Uterus (tissue), 4 donors: ENCODE data around the gene CEP162. TPM values are rescaled to one million over a fixed set of nuclear protein-coding genes. Genes with fewer than 3 reads are reported as not detected.
"Not testable (repeated sequence)": the region's sequence is repeated elsewhere in the genome, so short reads cannot be mapped to it uniquely, and the experiment has no call there.

Experiments
- DNase-seq, 2 donors: peaks; one replicate each; pipeline ENCODE4 v3.0.0-alpha.2; 2019 to 2020
- H3K27ac ChIP-seq, 2 donors: fragments of 200-600 bp; sonication (generic); 1 replicate in 1 of 2; 2 replicates in 1 of 2; pipeline ENCODE4 v1.5.1; 2016 to 2018
- H3K27me3 ChIP-seq, 2 donors: fragments of 200-600 bp; sonication (generic); one replicate each; pipeline ENCODE4 v1.5.1; 2018 to 2019; ENCODE audit warnings: control low read depth in 1 of 2
- H3K36me3 ChIP-seq, 2 donors: fragments of 200-600 bp; sonication (generic); one replicate each; pipeline ENCODE4 v1.5.1; 2019; ENCODE audit warnings: control low read depth in 1 of 2
- H3K4me1 ChIP-seq, 2 donors: fragments of 200-600 bp; sonication (generic); one replicate each; pipeline ENCODE4 v1.5.1; 2018 to 2019; ENCODE audit warnings: control low read depth in 1 of 2
- H3K4me3 ChIP-seq, 2 donors: fragments of 200-600 bp; sonication (generic); 1 replicate in 1 of 2; 2 replicates in 1 of 2; pipeline ENCODE4 v1.5.1; 2018 to 2019; ENCODE audit warnings: mild to moderate bottlenecking in 1 of 2
- H3K9me3 ChIP-seq, 2 donors: fragments of 200-600 bp; sonication (generic); one replicate each; pipeline ENCODE4 v1.5.1; 2019; ENCODE audit warnings: control low read depth in 1 of 2
- POLR2A ChIP-seq, 2 donors: fragments of 450-650 bp; IDR thresholded peaks; one replicate each; pipeline ENCODE4 v1.6.1; 2016; ENCODE audit warnings: antibody characterized with exemption in 2 of 2, mild to moderate bottlenecking in 1 of 2, moderate library complexity in 1 of 2
- intact Hi-C: fragments of 100-400 bp; cut with DNase I; formaldehyde crosslinking; loops from one replicate; pipeline ENCODE4 v1.15.1; 2023; ENCODE audit warnings: low total_unique reads
- total RNA-seq, 4 donors: library from RNA; depleted of rRNA in 3 of 4; stranded (reverse); fragments of >200 nt in 3 of 4; gene quantifications; one replicate each; pipeline versions ENCODE4 v1.1.0 to v1.2.4, GENCODE V29; 2014 to 2023
- TF ChIP-seq, protein P1 (sequence below), 4 experiments: fragments of 200-600 bp in 2 of 4; fragments of 450-650 bp in 2 of 4; sonication (generic) in 2 of 4; IDR thresholded peaks; one replicate each; pipeline ENCODE4 v1.5.1; 2016 to 2019; ENCODE audit warnings: antibody characterized with exemption in 4 of 4, mild to moderate bottlenecking in 2 of 4, moderate library complexity in 1 of 4
- donor health status: DM: yes; HTN: yes; CAD: no.

Gene CEP162
- total RNA-seq, 4 donors from 2014 or later, result 7.7 to 32.5 (median 15.5) TPM

DNA sequence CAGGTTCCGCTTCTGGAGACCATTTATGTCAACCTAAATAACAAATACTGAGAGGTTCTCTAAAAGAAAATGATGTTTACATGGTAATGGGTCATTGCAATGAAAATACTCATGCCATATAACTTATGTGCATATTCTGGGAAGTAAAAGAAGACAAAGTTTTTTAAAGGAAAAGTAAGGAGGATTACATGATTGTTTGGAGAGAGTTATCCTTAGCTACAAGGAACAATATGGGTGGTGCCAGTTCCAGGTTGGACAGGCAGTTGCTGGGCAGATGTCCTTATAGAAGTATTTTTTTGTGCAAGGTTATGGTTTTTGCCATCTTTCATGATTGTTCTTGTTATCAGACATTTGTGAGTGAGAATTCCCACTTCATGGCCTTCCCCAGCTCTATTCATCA is 141.4 kb downstream of the CEP162 start:
- Histone ChIP-seq H3K36me3 (no peaks in the 10 kb centered on the region), H3K4me3 (no peak overlapping the region), H3K27ac (no peak overlapping the region), H3K27me3 (no peaks in the 10 kb centered on the region), H3K4me1 (no peaks in the 10 kb centered on the region), H3K9me3 (no peaks in the 10 kb centered on the region)
- intact Hi-C loops, result no loop called here
- DNase-seq, result no peak
- TF ChIP-seq POLR2A (IDR thresholded peaks at IDR 0.05), result no peak
- TF ChIP-seq, protein P1, sequence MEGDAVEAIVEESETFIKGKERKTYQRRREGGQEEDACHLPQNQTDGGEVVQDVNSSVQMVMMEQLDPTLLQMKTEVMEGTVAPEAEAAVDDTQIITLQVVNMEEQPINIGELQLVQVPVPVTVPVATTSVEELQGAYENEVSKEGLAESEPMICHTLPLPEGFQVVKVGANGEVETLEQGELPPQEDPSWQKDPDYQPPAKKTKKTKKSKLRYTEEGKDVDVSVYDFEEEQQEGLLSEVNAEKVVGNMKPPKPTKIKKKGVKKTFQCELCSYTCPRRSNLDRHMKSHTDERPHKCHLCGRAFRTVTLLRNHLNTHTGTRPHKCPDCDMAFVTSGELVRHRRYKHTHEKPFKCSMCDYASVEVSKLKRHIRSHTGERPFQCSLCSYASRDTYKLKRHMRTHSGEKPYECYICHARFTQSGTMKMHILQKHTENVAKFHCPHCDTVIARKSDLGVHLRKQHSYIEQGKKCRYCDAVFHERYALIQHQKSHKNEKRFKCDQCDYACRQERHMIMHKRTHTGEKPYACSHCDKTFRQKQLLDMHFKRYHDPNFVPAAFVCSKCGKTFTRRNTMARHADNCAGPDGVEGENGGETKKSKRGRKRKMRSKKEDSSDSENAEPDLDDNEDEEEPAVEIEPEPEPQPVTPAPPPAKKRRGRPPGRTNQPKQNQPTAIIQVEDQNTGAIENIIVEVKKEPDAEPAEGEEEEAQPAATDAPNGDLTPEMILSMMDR (IDR thresholded peaks at IDR 0.05), result no peak

DNA sequence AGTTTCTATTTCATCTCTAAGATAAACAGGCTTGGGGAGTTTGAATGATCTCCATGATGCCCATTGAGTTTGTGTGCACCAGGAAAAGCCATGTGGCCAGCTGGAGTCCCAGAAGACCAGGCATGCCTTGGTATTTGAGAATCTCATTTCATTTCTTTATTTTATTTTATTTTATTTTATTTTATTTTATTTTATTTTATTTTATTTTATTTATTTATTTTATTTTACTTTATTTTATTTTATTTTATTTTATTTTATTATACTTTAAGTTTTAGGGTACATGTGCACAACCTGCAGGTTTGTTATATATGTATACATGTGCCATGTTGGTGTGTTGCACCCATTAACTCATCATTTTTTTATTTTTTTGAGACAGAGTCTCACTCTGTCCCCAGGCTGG is 142.7 kb downstream of the CEP162 start:
- H3K9me3 ChIP-seq, H3K27ac ChIP-seq, H3K4me3 ChIP-seq, H3K4me1 ChIP-seq, intact Hi-C loops, H3K36me3 ChIP-seq, H3K27me3 ChIP-seq, DNase-seq: not testable (repeated sequence)

DNA sequence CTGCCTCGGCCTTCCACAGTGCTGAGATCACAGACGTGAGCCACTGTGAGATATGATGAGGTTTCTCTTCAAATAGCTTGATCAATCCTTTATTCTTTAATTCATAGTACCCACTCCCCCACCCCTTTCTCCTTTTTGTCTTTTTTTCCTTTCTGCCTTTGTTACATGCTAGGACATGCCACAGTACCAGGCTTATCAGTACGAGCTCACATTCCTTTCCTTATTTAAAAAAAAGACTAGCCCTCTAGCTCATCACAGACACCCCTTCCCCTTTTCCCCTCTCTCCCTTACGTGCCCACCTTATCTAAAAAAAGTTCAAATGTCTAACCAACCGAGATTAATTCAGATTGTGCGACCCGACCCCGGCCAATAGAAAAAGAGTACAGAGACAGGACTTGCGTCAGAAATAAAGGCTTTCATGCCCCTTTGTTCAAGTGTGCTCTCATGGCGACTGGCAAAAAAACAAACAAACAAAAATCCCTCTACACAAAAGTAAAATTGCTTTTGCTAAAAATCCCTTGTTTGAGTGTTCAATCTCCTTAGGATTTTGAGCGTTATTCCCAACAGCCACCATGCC is 144.7 kb downstream of the CEP162 start:
- TF ChIP-seq POLR2A (IDR thresholded peaks at IDR 0.05), result no peak
- TF ChIP-seq, protein P1 (IDR thresholded peaks at IDR 0.05), result no peak
- Histone ChIP-seq H3K36me3 (no peaks in the 10 kb centered on the region), H3K27ac (no peak overlapping the region), H3K4me3 (no peak overlapping the region), H3K27me3 (no peaks in the 10 kb centered on the region), H3K4me1 (no peaks in the 10 kb centered on the region), H3K9me3 (no peaks in the 10 kb centered on the region)
- intact Hi-C loops, result no loop called here
- no peak for DNase-seq

DNA sequence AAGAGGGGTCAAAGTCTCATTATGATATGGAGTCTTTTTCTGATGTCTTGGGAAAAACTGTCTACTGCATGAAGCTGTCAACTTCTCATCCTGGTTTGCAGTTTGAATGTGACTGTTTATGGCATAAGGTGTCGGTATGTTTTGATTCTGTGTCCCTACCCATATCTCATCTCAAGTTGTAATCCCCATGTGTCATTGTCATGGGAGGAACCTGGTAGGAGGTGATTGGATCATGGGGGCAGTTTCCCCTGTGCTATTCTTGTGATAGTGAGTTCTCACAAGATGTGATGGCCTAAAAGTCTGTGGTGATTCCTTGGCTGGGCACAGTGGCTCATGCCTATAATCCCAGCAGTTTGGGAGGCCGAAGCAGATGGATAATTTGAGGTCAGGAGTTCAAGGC is 146.2 kb downstream of the CEP162 start:
- intact Hi-C loops, result no loop called here
- Histone ChIP-seq H3K4me1 (no peaks in the 10 kb centered on the region), H3K27ac (no peak overlapping the region), H3K9me3 (no peaks in the 10 kb centered on the region), H3K27me3 (no peaks in the 10 kb centered on the region), H3K36me3 (no peaks in the 10 kb centered on the region), H3K4me3 (no peak overlapping the region)
- TF ChIP-seq, protein P1 (IDR thresholded peaks at IDR 0.05), result no peak
- TF ChIP-seq POLR2A (IDR thresholded peaks at IDR 0.05), result no peak
- DNase-seq, result no peak

DNA sequence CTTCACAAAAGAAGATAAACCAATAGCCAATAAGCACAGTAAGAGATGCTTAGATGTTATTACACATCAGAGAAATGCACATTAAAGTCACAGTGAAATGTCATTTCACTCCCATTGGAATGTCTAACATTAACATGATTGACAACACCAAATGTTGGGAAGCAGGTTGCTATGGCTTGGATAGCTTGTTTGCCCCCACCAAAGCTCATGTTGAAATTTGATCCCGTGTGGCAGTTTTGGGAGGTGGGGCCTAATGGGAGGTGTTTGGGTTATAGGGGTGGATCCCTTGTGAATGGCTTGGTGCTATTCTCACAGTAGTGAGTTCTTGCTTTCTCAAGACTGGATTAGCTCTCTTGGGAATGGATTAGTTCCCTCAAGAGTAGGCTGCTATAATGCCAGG is 149.1 kb downstream of the CEP162 start:
- Histone ChIP-seq H3K9me3 (no peaks in the 10 kb centered on the region), H3K27me3 (no peaks in the 10 kb centered on the region), H3K4me3 (no peak overlapping the region), H3K27ac (no peak overlapping the region), H3K4me1 (no peaks in the 10 kb centered on the region), H3K36me3 (no peaks in the 10 kb centered on the region)
- intact Hi-C loops, result no loop called here
- no peak for DNase-seq
- TF ChIP-seq, protein P1 (IDR thresholded peaks at IDR 0.05), result no peak
- TF ChIP-seq POLR2A (IDR thresholded peaks at IDR 0.05), result no peak

DNA sequence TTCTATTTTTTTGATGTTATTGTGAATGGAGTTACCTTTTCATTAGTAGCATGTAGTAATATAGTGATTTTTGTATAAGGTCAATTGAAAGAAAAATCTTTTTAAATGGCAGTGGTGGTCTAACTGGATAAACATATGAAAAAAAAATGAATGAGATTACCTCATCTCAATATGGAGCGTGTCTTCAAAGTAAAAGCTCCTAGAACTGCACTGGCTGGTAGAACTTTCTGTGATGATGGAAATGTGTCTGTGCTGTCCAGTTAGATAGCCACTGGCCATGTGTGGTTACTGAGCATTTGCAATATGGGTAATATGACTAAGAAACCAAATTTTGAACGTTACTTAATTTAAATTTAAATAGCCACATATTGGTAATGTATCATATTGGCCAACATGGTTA is 149.8 kb downstream of the CEP162 start:
- Histone ChIP-seq H3K36me3 (no peaks in the 10 kb centered on the region), H3K4me3 (no peak overlapping the region), H3K4me1 (no peaks in the 10 kb centered on the region), H3K27ac (no peak overlapping the region), H3K9me3 (no peaks in the 10 kb centered on the region), H3K27me3 (no peaks in the 10 kb centered on the region)
- no peak for DNase-seq
- intact Hi-C loops, result no loop called here
- TF ChIP-seq, protein P1 (IDR thresholded peaks at IDR 0.05), result no peak
- TF ChIP-seq POLR2A (IDR thresholded peaks at IDR 0.05), result no peak
